Prostate gland (tissue), 2 donors: ENCODE results near the gene MSANTD2. TPM values are rescaled to one million over a fixed set of nuclear protein-coding genes. Genes with fewer than 3 reads are reported as not detected.

Experiments used
- DNase-seq: peaks from one replicate; pipeline ENCODE4 v3.0.0-alpha.2; 2019; ENCODE audit warnings: low spot score
- H3K27ac ChIP-seq, 2 donors: fragments of 200-600 bp; sonication (generic); 2 replicates each; pipeline ENCODE4 v1.5.1; 2017 to 2019
- H3K27me3 ChIP-seq: fragments of 200-600 bp; sonication (generic); replicated peaks from 2 replicates; pipeline ENCODE4 v1.5.1; 2019; ENCODE audit not compliant: insufficient read depth
- H3K36me3 ChIP-seq, 2 donors: fragments of 200-600 bp; sonication (generic); 1 replicate in 1 of 2; 2 replicates in 1 of 2; pipeline versions ENCODE4 v1.5.1 to v1.8.1; 2017 to 2019
- H3K4me1 ChIP-seq: fragments of 200-600 bp; sonication (generic); replicated peaks from 2 replicates; pipeline ENCODE4 v1.5.1; 2019
- H3K4me3 ChIP-seq, 2 donors: fragments of 200-600 bp; sonication (generic); 2 replicates each; pipeline ENCODE4 v1.5.1; 2017 to 2019
- H3K9me3 ChIP-seq: fragments of 200-600 bp; sonication (generic); 2 replicates; pipeline ENCODE4 v1.5.1; 2017
- CTCF ChIP-seq, 4 experiments: fragments of 200-600 bp in 2 of 4; fragments of 450-650 bp in 2 of 4; sonication (generic) in 2 of 4; IDR thresholded peaks; 1 replicate in 3 of 4; 2 replicates in 1 of 4; pipeline ENCODE4 v1.5.1; 2016 to 2019; ENCODE audit warnings: antibody characterized with exemption in 4 of 4, mild to moderate bottlenecking in 2 of 4, moderate library complexity in 2 of 4
- POLR2A ChIP-seq: fragments of 450-650 bp; IDR thresholded peaks from one replicate; pipeline ENCODE4 v1.6.1; 2016; ENCODE audit warnings: antibody characterized with exemption, mild to moderate bottlenecking
- POLR2AphosphoS5 ChIP-seq: sonication (generic); formaldehyde crosslinking; IDR thresholded peaks from one replicate; pipeline ENCODE4 v1.6.1; 2017; ENCODE audit warnings: antibody characterized with exemption
- WGBS: methylation state at CpG from one replicate; pipeline ENCODE4 v1.1.5; 2018; 5-methylcytosine and 5-hydroxymethylcytosine counted together
- intact Hi-C: fragments of 100-400 bp; cut with DNase I; formaldehyde crosslinking; loops from one replicate; pipeline ENCODE4 v1.14.2; 2022
- total RNA-seq, 2 donors: library from RNA; depleted of rRNA; stranded (reverse); fragments of >200 nt; gene quantifications; one replicate each; pipeline ENCODE4 v1.1.0, GENCODE V29; 2016

MSANTD2 gene
- total RNA-seq, 2 donors from 2014 or later, result 12.3 to 22.9 TPM

GRCh38 chr11:124736736-124737135 is 63.5 kb downstream of the MSANTD2 start:
- Histone ChIP-seq H3K27me3 (no peaks in the 10 kb centered on the region), H3K4me1 (no peaks in the 10 kb centered on the region), H3K36me3 (no peaks in the 10 kb centered on the region), H3K4me3 (no peak overlapping the region), H3K27ac (no peak overlapping the region), H3K9me3 (no peaks in the 10 kb centered on the region)
- no peak for DNase-seq
- 77% methylated on average over 3 of the region's 3 CpGs for WGBS
- intact Hi-C loops, result no loop called here
- TF ChIP-seq POLR2AphosphoS5, result no peak
- TF ChIP-seq POLR2A, result no peak
- TF ChIP-seq CTCF (IDR thresholded peaks at IDR 0.05), result no peak

GRCh38 chr11:124732230-124732629 is 68.0 kb downstream of the MSANTD2 start:
- Histone ChIP-seq H3K4me1 (no peaks in the 10 kb centered on the region), H3K9me3 (no peaks in the 10 kb centered on the region), H3K36me3 (no peaks in the 10 kb centered on the region), H3K27me3 (no peaks in the 10 kb centered on the region), H3K27ac (no peak overlapping the region), H3K4me3 (no peak overlapping the region)
- TF ChIP-seq POLR2A (no peak), CTCF (IDR thresholded peaks at IDR 0.05) (no peak), POLR2AphosphoS5 (no peak)
- no peak for DNase-seq
- 82% methylated on average over 4 of the region's 4 CpGs for WGBS
- intact Hi-C loops, result no loop called here

- TF ChIP-seq POLR2AphosphoS5 (no peak), CTCF (IDR thresholded peaks at IDR 0.05) (no peak), POLR2A (no peak)
- intact Hi-C loops, result no loop called here
- WGBS, result 89% methylated on average over 4 of the region's 4 CpGs
- no peak for DNase-seq
- Histone ChIP-seq H3K27me3 (peaks cover 6% of the 10 kb centered on the region), H3K36me3 (no peaks in the 10 kb centered on the region), H3K4me3 (no peak overlapping the region), H3K9me3 (no peaks in the 10 kb centered on the region), H3K27ac (no peak overlapping the region), H3K4me1 (no peaks in the 10 kb centered on the region)
Observed at GRCh38 chr11:124729571-124729970, 70.6 kb downstream of the MSANTD2 start.

- Histone ChIP-seq H3K9me3 (no peaks in the 10 kb centered on the region), H3K4me3 (no peak overlapping the region), H3K27me3 (peaks cover 6% of the 10 kb centered on the region), H3K36me3 (no peaks in the 10 kb centered on the region), H3K4me1 (no peaks in the 10 kb centered on the region), H3K27ac (no peak overlapping the region)
- DNase-seq, result no peak
- WGBS, result 84% methylated on average over 2 of the region's 2 CpGs
- intact Hi-C loops, result no loop called here
- TF ChIP-seq CTCF (IDR thresholded peaks at IDR 0.05), result no peak
- no peak for TF ChIP-seq POLR2AphosphoS5
- TF ChIP-seq POLR2A, result no peak
Observed at GRCh38 chr11:124728134-124728533, 72.1 kb downstream of the MSANTD2 start.

- Histone ChIP-seq H3K4me1 (no peaks in the 10 kb centered on the region), H3K27me3 (peaks cover 6% of the 10 kb centered on the region), H3K9me3 (no peaks in the 10 kb centered on the region), H3K27ac (no peak overlapping the region), H3K4me3 (no peak overlapping the region), H3K36me3 (no peaks in the 10 kb centered on the region)
- 82% methylated on average over 4 of the region's 4 CpGs for WGBS
- TF ChIP-seq POLR2AphosphoS5 (no peak), CTCF (IDR thresholded peaks at IDR 0.05) (no peak), POLR2A (no peak)
- intact Hi-C loops, result no loop called here
- no peak for DNase-seq
Observed at GRCh38 chr11:124727474-124727873, 72.7 kb downstream of the MSANTD2 start.
